GM19035 (cell line): ENCODE data around the gene PRPF8.

Source experiments
- ATAC-seq: cut with Tn5 transposase; IDR thresholded peaks from one replicate; pipeline ENCODE4 v1.9.1; 2021; ENCODE audit not compliant: unreplicated experiment

PRPF8 gene

GRCh38 chr17:1646199-1646875, 38.3 kb downstream of the PRPF8 start:
- no peak for ATAC-seq

- ATAC-seq, result no peak
These were observed 39.2 kb downstream of the PRPF8 start, which contains the start of gene SCARF1 for GRCh38 chr17:1645207-1646171. Gene SCARF1 (minus strand): TSS chr17:1645732. CDS start chr17:1645697, 35 bp downstream.

GRCh38 chr17:1644493-1645206, 40.0 kb downstream of the PRPF8 start:
- no peak for ATAC-seq

GRCh38 chr17:1643999-1644492, 40.6 kb downstream of the PRPF8 start:
- ATAC-seq, result no peak

- no peak for ATAC-seq
These were observed 41.2 kb downstream of the PRPF8 start for GRCh38 chr17:1643293-1643998.

- no peak for ATAC-seq
These were observed 43.6 kb downstream of the PRPF8 start for GRCh38 chr17:1641065-1641403.

GRCh38 chr17:1640329-1641064, 44.2 kb downstream of the PRPF8 start:
- ATAC-seq, result no peak

GRCh38 chr17:1639549-1640180, 45.0 kb downstream of the PRPF8 start:
- ATAC-seq, result no peak

- ATAC-seq, result no peak
These were observed 45.9 kb downstream of the PRPF8 start for GRCh38 chr17:1638624-1639300.

GRCh38 chr17:1638171-1638590, 46.5 kb downstream of the PRPF8 start:
- no peak for ATAC-seq

- no peak for ATAC-seq
These were observed 47.9 kb downstream of the PRPF8 start for GRCh38 chr17:1636732-1637285.

GRCh38 chr17:1635675-1636465, 48.8 kb downstream of the PRPF8 start:
- ATAC-seq, result no peak

GRCh38 chr17:1634841-1635650, 49.6 kb downstream of the PRPF8 start:
- no peak for ATAC-seq

GRCh38 chr17:1630662-1631061, 54.0 kb downstream of the PRPF8 start:
- ATAC-seq, result no peak

- ATAC-seq, result no peak
These were observed 55.0 kb downstream of the PRPF8 start for GRCh38 chr17:1629504-1630310.

- peak; percentile 59 for ATAC-seq
These were observed 55.7 kb downstream of the PRPF8 start for GRCh38 chr17:1628856-1629503.
